GM18511 (cell line): ENCODE results near the gene GAL.

Experiments
- ATAC-seq: cut with Tn5 transposase; IDR thresholded peaks from one replicate; pipeline ENCODE4 v1.9.1; 2021; ENCODE audit warnings: mild to moderate bottlenecking, moderate library complexity; ENCODE audit not compliant: unreplicated experiment

GAL gene

GRCh38 chr11:68707527-68707926 is 23.2 kb downstream of the GAL start:
- ATAC-seq: no peak

GRCh38 chr11:68709062-68709461 is 24.7 kb downstream of the GAL start:
- ATAC-seq: no peak

GRCh38 chr11:68710409-68710808 is 26.1 kb downstream of the GAL start:
- ATAC-seq: no peak

- no peak for ATAC-seq
These were observed 26.8 kb downstream of the GAL start for GRCh38 chr11:68711114-68711513.

GRCh38 chr11:68714060-68714856 is 29.9 kb downstream of the GAL start:
- ATAC-seq: no peak

GRCh38 chr11:68715456-68716122 is 31.2 kb downstream of the GAL start:
- no peak for ATAC-seq

- ATAC-seq: no peak
These were observed 36.7 kb downstream of the GAL start for GRCh38 chr11:68721075-68721474.

GRCh38 chr11:68722143-68722542 is 37.8 kb downstream of the GAL start:
- no peak for ATAC-seq

GRCh38 chr11:68724293-68724692 is 39.9 kb downstream of the GAL start:
- ATAC-seq: no peak

- ATAC-seq: no peak
These were observed 43.4 kb downstream of the GAL start for GRCh38 chr11:68727783-68728182.

GRCh38 chr11:68734111-68734510 is 49.8 kb downstream of the GAL start:
- no peak for ATAC-seq

- ATAC-seq: no peak
These were observed 50.8 kb downstream of the GAL start for GRCh38 chr11:68735125-68735524.

GRCh38 chr11:68735646-68736045 is 51.3 kb downstream of the GAL start:
- ATAC-seq: no peak
